H9 (cell line): ENCODE measurements around the gene FHIP2A. TPM values are rescaled to one million over a fixed set of nuclear protein-coding genes. Genes with fewer than 3 reads are reported as not detected.
A peak's percentile ranks its signal among the peaks of the same experiment; 100 is the strongest.

Source experiments
- DNase-seq: peaks from one replicate; pipeline ENCODE4 v3.0.0-alpha.2; 2017
- H2AFZ ChIP-seq: one replicate; pipeline ENCODE4 v1.6.1; 2013; ENCODE audit warnings: mild to moderate bottlenecking, low read length, control low read depth, moderate library complexity
- H2AK5ac ChIP-seq: 2 replicates; pipeline ENCODE4 v1.6.1; 2013; ENCODE audit warnings: low read length, control low read depth, mixed read lengths; ENCODE audit not compliant: insufficient read length
- H2BK120ac ChIP-seq: one replicate; pipeline ENCODE4 v1.6.1; 2013; ENCODE audit warnings: low read depth, mild to moderate bottlenecking, low read length, control low read depth, inconsistent platforms; ENCODE audit not compliant: poor library complexity, severe bottlenecking
- H2BK12ac ChIP-seq: 2 replicates; pipeline ENCODE4 v1.6.1; 2013; ENCODE audit warnings: low read length, control low read depth, mixed read lengths, low read depth; ENCODE audit not compliant: insufficient read length
- H2BK15ac ChIP-seq: 2 replicates; pipeline ENCODE4 v1.6.1; 2013; ENCODE audit warnings: low read depth, low read length, control low read depth
- H2BK20ac ChIP-seq: one replicate; pipeline ENCODE4 v1.6.1; 2013; ENCODE audit warnings: low read depth, mild to moderate bottlenecking, low read length, control low read depth, inconsistent platforms; ENCODE audit not compliant: poor library complexity, severe bottlenecking
- H2BK5ac ChIP-seq: 2 replicates; pipeline ENCODE4 v1.6.1; 2013; ENCODE audit warnings: low read length, control low read depth, mixed read lengths; ENCODE audit not compliant: insufficient read length
- H3K14ac ChIP-seq: 2 replicates; pipeline ENCODE4 v1.6.1; 2013; ENCODE audit warnings: low read length, control low read depth; ENCODE audit not compliant: insufficient read depth
- H3K18ac ChIP-seq: 2 replicates; pipeline ENCODE4 v1.6.1; 2013; ENCODE audit warnings: low read depth, mild to moderate bottlenecking, mixed read lengths, low read length, control low read depth; ENCODE audit not compliant: insufficient read length
- H3K23ac ChIP-seq: 2 replicates; pipeline ENCODE4 v1.6.1; 2013; ENCODE audit warnings: low read length, control low read depth, mixed read lengths, low read depth; ENCODE audit not compliant: insufficient read length
- H3K23me2 ChIP-seq: 2 replicates; pipeline ENCODE4 v1.6.1; 2013; ENCODE audit warnings: low read depth, mild to moderate bottlenecking, mixed read lengths, low read length, control low read depth; ENCODE audit not compliant: insufficient read length, poor library complexity, severe bottlenecking
- H3K27ac ChIP-seq: 2 replicates; pipeline ENCODE4 v1.5.1; 2013; ENCODE audit warnings: low read length, control low read depth, mixed read lengths, low read depth; ENCODE audit not compliant: insufficient read length
- H3K27me3 ChIP-seq: 2 replicates; pipeline ENCODE4 v1.6.1; 2013; ENCODE audit warnings: low read length, control low read depth, inconsistent platforms; ENCODE audit not compliant: insufficient read depth
- H3K4ac ChIP-seq: 2 replicates; pipeline ENCODE4 v1.6.1; 2013; ENCODE audit warnings: low read depth, mild to moderate bottlenecking, control low read depth, inconsistent platforms, low read length, moderate library complexity
- H3K4me1 ChIP-seq: 2 replicates; pipeline ENCODE4 v1.6.1; 2013; ENCODE audit warnings: low read length, control low read depth, inconsistent platforms; ENCODE audit not compliant: insufficient read depth
- H3K4me2 ChIP-seq: 2 replicates; pipeline ENCODE4 v1.6.1; 2013; ENCODE audit warnings: low read length, control low read depth, mixed read lengths; ENCODE audit not compliant: insufficient read length, insufficient read depth
- H3K56ac ChIP-seq: 2 replicates; pipeline ENCODE4 v1.6.1; 2013; ENCODE audit warnings: low read depth, mild to moderate bottlenecking, mixed read lengths, low read length, control low read depth; ENCODE audit not compliant: insufficient read length
- H3K79me1 ChIP-seq: 2 replicates; pipeline ENCODE4 v1.6.1; 2013; ENCODE audit warnings: low read depth, mild to moderate bottlenecking, moderate library complexity, low read length, control low read depth, inconsistent platforms; ENCODE audit not compliant: insufficient read depth, poor library complexity, severe bottlenecking
- H3K79me2 ChIP-seq: 2 replicates; pipeline ENCODE4 v1.6.1; 2013; ENCODE audit warnings: low read length, control low read depth, inconsistent platforms; ENCODE audit not compliant: insufficient read depth
- H3K9ac ChIP-seq: 2 replicates; pipeline ENCODE4 v1.6.1; 2013; ENCODE audit warnings: low read length, control low read depth, mixed read lengths; ENCODE audit not compliant: insufficient read length; ENCODE audit errors: extremely low read depth
- H3K9me3 ChIP-seq: one replicate; pipeline ENCODE4 v1.6.1; 2013; ENCODE audit warnings: low read depth, low read length, inconsistent platforms; ENCODE audit not compliant: control insufficient read depth
- H3T11ph ChIP-seq: one replicate; pipeline ENCODE4 v1.6.1; 2013; ENCODE audit warnings: mild to moderate bottlenecking, low read length, control low read depth, inconsistent platforms
- H4K20me1 ChIP-seq: one replicate; pipeline ENCODE4 v1.6.1; 2013; ENCODE audit not compliant: control insufficient read depth, insufficient read length, insufficient read depth
- H4K5ac ChIP-seq: 2 replicates; pipeline ENCODE4 v1.6.1; 2013; ENCODE audit warnings: low read depth, mild to moderate bottlenecking, mixed read lengths, low read length, control low read depth; ENCODE audit not compliant: insufficient read length
- H4K8ac ChIP-seq: replicated peaks from 2 replicates; pipeline ENCODE4 v1.6.1; 2013; ENCODE audit warnings: low read length, control low read depth, mixed read lengths, low read depth; ENCODE audit not compliant: insufficient read length
- H4K91ac ChIP-seq: 2 replicates; pipeline ENCODE4 v1.6.1; 2013; ENCODE audit warnings: low read depth, mild to moderate bottlenecking, moderate library complexity, mixed read lengths, low read length, control low read depth; ENCODE audit not compliant: insufficient read length
- H3K27ac Mint-ChIP-seq, 3 experiments: 2 replicates in 2 of 3; 3 replicates in 1 of 3; pipeline ENCODE4 v1.8.0; 2020 to 2021; ENCODE audit warnings: mixed read lengths in 3 of 3, mild to moderate bottlenecking in 1 of 3, moderate library complexity in 1 of 3
- H3K27me3 Mint-ChIP-seq: 2 replicates; pipeline ENCODE4 v1.8.0; 2021; ENCODE audit warnings: low read depth, mild to moderate bottlenecking, moderate library complexity, mixed read lengths
- H3K36me3 Mint-ChIP-seq, 3 experiments: 2 replicates in 2 of 3; 3 replicates in 1 of 3; pipeline ENCODE4 v1.8.0; 2020 to 2021; ENCODE audit warnings: low read depth in 3 of 3, mixed read lengths in 3 of 3; ENCODE audit not compliant: insufficient read depth in 1 of 3
- H3K4me1 Mint-ChIP-seq, 2 experiments: 2 replicates each; pipeline ENCODE4 v1.8.0; 2020; ENCODE audit warnings: mixed read lengths in 2 of 2
- H3K4me3 Mint-ChIP-seq, 2 experiments: 2 replicates in 1 of 2; 3 replicates in 1 of 2; pipeline ENCODE4 v1.8.0; 2020 to 2021; ENCODE audit warnings: mild to moderate bottlenecking in 2 of 2, mixed read lengths in 2 of 2, moderate library complexity in 1 of 2
- H3K9me3 Mint-ChIP-seq, 2 experiments: 2 replicates in 1 of 2; 3 replicates in 1 of 2; pipeline ENCODE4 v1.8.0; 2020; ENCODE audit warnings: mild to moderate bottlenecking in 2 of 2, mixed read lengths in 2 of 2, moderate library complexity in 1 of 2
- CTCF ChIP-seq: fragments of 200-600 bp; sonication (generic); conservative IDR thresholded peaks from 3 replicates; pipeline ENCODE4 v1.8.0; 2021; ENCODE audit warnings: antibody characterized with exemption, mild to moderate bottlenecking
- WGBS: extraction: QIAGEN DNeasy Blood & Tissue Kit; methylation state at CpG from one replicate; pipeline ENCODE4 v1.1.7; 2013; ENCODE audit warnings: missing lambda C conversion rate, low lambda C conversion rate, mixed read lengths; ENCODE audit not compliant: insufficient read length; ENCODE audit errors: extremely low coverage; 5-methylcytosine and 5-hydroxymethylcytosine counted together
- total RNA-seq: library from RNA; stranded (reverse); gene quantifications from 2 replicates; pipeline ENCODE4 v1.2.1, GENCODE V29; 2021

Gene FHIP2A
- total RNA-seq, 1 experiment from 2014 or later = 14.8 TPM

GRCh38 chr10:114821915-114822443 is 399 bp downstream of the FHIP2A start:
- peak overlapping the region in 2 of 3 experiments; percentile 94 to 96; a peak in 5 of 7 replicates for H3K27ac Mint-ChIP-seq
- no peak overlapping the region for H3K4ac ChIP-seq
- no peak overlapping the region for H4K91ac ChIP-seq
- no peaks in the 10 kb centered on the region for H3K9me3 ChIP-seq
- H3K18ac ChIP-seq = peak overlapping the region; percentile 94
- H2BK15ac ChIP-seq = no peak overlapping the region
- H3K4me2 ChIP-seq = peak overlapping the region; percentile 28
- H3K56ac ChIP-seq = no peak overlapping the region
- DNase-seq = no peak
- no peaks in the 10 kb centered on the region for H3K27me3 Mint-ChIP-seq
- no peaks in the 10 kb centered on the region for H3K79me1 ChIP-seq
- H3K27ac ChIP-seq = no peak overlapping the region
- H2BK12ac ChIP-seq = no peak overlapping the region
- no peak for TF ChIP-seq CTCF
- H3K23ac ChIP-seq = no peak overlapping the region
- peaks cover 2% of the 10 kb centered on the region; the same call in 1 of the 2 replicates for H3K79me2 ChIP-seq
- H3K23me2 ChIP-seq = no peaks in the 10 kb centered on the region
- H4K5ac ChIP-seq = no peak overlapping the region
- H4K20me1 ChIP-seq = no peaks in the 10 kb centered on the region
- no peaks in the 10 kb centered on the region for H3K27me3 ChIP-seq
- no peak overlapping the region for H3T11ph ChIP-seq
- H2BK120ac ChIP-seq = no peak overlapping the region
- H3K9ac ChIP-seq = peak overlapping the region; percentile 94
- H3K9me3 Mint-ChIP-seq = no peaks in the 10 kb centered on the region
- peak overlapping the region; percentile 99 for H3K14ac ChIP-seq
- H3K36me3 Mint-ChIP-seq = no peaks in the 10 kb centered on the region; a peak in 1 of 7 replicates
- H2AK5ac ChIP-seq = no peak overlapping the region
- no peaks in the 10 kb centered on the region; the same call in 1 of the 2 replicates for H3K4me1 ChIP-seq
- peaks cover 7 to 8% of the 10 kb centered on the region in 2 experiments for H3K4me1 Mint-ChIP-seq
- H2BK5ac ChIP-seq = no peak overlapping the region
- H2BK20ac ChIP-seq = no peak overlapping the region
- H3K4me3 Mint-ChIP-seq = peak overlapping the region; percentile 88 to 93
- H2AFZ ChIP-seq = no peak overlapping the region
- H4K8ac ChIP-seq = no peak overlapping the region
- no CpG with 5 or more reads among the region's 60 CpGs for WGBS
